Measurements from ENCODE around the gene RP2.

Gene RP2

DNA sequence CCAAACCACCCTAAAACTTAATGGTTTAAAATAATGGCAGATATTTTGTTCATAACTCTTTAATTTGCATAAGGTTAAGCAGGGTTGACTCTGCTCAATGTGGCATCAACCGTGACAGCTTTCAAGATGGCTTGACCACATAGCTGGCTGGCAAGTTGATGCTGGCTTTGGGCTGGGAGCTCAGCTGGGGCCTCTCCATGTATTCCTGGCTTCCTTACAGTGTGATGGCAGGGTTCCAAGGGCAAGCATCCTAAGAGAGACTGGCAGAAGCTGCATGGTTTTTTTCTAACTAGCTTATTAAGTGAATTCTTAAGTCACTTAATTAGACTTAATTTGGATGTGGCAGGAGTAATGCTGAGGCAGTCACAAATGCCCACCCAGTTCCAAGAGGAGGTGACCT lies 4.5 kb downstream of the RP2 start:
- H3K4me3 ChIP-seq (replicated peaks in 1 of 2; ENCODE audit: low read depth in 2 of 2, low read length in 2 of 2) = no peak overlapping the region
- peak in 1 of 2 donors; percentile 70 for DNase-seq (ENCODE audit: low read depth in 2 of 2)
- TF ChIP-seq, protein P1, sequence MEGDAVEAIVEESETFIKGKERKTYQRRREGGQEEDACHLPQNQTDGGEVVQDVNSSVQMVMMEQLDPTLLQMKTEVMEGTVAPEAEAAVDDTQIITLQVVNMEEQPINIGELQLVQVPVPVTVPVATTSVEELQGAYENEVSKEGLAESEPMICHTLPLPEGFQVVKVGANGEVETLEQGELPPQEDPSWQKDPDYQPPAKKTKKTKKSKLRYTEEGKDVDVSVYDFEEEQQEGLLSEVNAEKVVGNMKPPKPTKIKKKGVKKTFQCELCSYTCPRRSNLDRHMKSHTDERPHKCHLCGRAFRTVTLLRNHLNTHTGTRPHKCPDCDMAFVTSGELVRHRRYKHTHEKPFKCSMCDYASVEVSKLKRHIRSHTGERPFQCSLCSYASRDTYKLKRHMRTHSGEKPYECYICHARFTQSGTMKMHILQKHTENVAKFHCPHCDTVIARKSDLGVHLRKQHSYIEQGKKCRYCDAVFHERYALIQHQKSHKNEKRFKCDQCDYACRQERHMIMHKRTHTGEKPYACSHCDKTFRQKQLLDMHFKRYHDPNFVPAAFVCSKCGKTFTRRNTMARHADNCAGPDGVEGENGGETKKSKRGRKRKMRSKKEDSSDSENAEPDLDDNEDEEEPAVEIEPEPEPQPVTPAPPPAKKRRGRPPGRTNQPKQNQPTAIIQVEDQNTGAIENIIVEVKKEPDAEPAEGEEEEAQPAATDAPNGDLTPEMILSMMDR (IDR thresholded peaks at IDR 0.05; ENCODE audit: low read depth, low read length) = no peak

DNA sequence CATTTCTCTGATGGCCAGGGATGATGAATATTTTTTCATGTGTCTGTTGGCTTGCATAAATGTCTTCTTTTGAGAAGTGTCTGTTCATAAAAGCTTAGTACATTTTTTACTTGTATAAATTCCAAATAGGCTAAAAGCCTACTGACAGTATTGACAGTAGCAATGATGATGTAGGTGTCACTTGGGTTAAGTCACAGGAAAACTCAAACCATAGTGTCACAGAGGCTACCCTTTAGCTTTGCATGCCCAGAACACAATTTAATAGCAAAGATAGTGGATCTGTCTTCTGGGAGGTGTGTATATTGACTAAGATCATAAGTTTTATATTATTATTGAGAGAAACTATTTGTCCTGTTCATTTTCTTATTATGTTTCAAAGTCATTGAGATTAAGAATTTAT lies 8.1 kb downstream of the RP2 start:
- TF ChIP-seq, protein P1 (IDR thresholded peaks at IDR 0.05; ENCODE audit: low read depth, low read length) = no peak
- no peak overlapping the region for H3K4me3 ChIP-seq (replicated peaks in 1 of 2; ENCODE audit: low read depth in 2 of 2, low read length in 2 of 2)
- no peak for DNase-seq (ENCODE audit: low read depth in 2 of 2)

DNA sequence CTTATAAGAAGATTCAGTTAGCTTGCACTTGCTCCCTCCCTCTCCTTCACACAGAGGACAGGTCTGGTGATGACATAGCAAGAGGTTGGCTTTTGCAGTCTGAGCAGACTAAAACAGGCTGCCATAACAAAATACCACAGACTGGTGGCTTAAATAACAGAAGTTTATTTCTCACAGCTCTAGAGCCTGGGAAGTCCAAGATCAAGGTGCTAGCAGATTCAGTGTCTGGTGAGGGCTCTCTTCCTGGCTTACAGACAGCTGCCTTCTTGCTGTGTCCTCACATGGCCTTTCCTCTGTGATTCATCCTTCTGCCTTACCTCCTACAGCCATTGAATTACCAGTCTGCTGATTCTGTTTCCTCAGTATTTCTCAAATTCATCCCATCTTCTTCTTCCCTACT lies 13.1 kb downstream of the RP2 start:
- DNase-seq (ENCODE audit: low read depth in 2 of 2) = peak in 1 of 2 donors; percentile 60
- no peak overlapping the region for H3K4me3 ChIP-seq (replicated peaks in 1 of 2; ENCODE audit: low read depth in 2 of 2, low read length in 2 of 2)
- TF ChIP-seq, protein P1 (IDR thresholded peaks at IDR 0.05; ENCODE audit: low read depth, low read length) = no peak

DNA sequence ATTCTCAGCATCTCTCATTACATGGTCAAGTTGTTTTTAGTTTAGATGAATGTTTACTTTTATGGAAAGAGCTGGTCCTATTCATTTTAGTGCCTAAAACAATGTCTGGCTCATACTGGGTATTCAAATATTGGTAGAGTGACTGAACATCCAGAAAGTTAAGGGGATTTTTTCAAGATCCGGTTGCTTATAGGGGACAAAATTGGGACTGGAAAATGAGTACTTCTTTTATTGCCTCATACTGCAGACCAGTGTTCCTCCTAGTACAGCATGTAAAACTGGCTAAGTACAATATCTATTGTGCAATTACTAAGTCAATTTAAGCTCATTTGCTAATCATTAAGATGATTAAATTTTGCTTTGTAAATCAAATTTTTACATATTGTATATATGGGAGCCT lies 13.9 kb downstream of the RP2 start:
- H3K4me3 ChIP-seq (replicated peaks in 1 of 2; ENCODE audit: low read depth in 2 of 2, low read length in 2 of 2) = no peak overlapping the region

DNA sequence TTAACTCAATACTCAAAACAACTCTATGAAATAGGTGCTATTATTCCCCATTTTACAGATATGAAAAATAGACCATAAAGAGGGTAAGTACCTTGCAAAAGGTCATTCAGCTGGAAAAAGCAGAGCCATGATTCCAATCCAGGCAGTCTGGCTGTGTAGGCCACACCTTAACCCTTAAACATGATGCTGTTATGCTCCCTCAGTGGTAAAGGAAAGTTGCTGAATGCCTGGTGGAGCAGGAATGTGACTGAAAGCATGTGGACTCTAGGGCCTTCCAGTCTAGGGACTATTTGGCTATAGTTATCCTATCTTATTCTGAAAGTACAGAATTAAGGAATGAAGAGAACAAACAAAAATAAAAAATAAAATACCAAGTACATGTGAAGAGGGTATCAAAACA lies 19.6 kb downstream of the RP2 start:
- no peak for DNase-seq (ENCODE audit: low read depth in 2 of 2)
- TF ChIP-seq, protein P1 (IDR thresholded peaks at IDR 0.05; ENCODE audit: low read depth, low read length) = no peak
- no peak overlapping the region for H3K4me3 ChIP-seq (replicated peaks in 1 of 2; ENCODE audit: low read depth in 2 of 2, low read length in 2 of 2)

More for the DNA sequence above, 13.9 kb downstream of the RP2 start:
- DNase-seq (ENCODE audit: low read depth in 2 of 2) = no peak
- TF ChIP-seq, protein P1 (IDR thresholded peaks at IDR 0.05; ENCODE audit: low read depth, low read length) = no peak

DNA sequence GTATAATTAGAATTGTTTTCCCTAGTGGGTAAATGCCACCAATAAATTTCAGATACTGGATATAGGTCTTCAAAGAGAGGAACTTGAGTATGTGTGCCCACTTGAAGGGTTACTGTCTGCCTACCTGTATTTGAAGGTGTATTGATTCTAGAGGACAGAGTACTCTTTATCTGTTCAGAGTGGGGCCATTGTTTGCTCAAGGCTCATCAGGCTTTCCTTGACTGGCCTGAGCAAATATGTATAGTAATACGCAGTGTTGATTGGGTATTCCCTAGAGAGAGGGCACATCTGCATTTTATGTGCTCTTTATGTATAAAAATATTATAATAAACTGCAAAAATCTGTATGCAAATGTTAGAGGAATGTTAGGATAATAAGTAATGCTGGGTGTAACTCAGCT lies 23.7 kb downstream of the RP2 start:
- no peak overlapping the region for H3K4me3 ChIP-seq (replicated peaks in 1 of 2; ENCODE audit: low read depth in 2 of 2, low read length in 2 of 2)
- no peak for DNase-seq (ENCODE audit: low read depth in 2 of 2)
- TF ChIP-seq, protein P1 (IDR thresholded peaks at IDR 0.05; ENCODE audit: low read depth, low read length) = no peak

DNA sequence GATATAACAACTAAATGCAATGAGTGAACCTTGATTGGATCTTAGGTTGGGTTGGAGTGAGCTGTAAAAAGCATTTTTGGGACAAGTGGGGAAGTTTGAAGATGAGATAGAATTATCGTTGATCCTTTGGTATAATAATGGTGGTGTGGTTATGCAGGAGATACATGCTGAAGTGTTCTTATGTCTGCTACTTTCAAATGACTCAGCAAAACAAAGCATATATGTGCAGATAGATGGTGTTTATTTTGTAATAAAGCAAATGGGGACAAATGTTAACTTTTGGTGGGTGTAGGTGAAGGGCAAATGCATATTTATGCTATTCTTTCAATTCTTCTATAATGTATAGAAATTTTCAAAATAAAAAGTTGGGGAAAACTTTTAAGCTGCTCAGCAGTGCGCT lies 26.2 kb downstream of the RP2 start:
- TF ChIP-seq, protein P1 (IDR thresholded peaks at IDR 0.05; ENCODE audit: low read depth, low read length) = no peak
- no peak for DNase-seq (ENCODE audit: low read depth in 2 of 2)
- no peak overlapping the region for H3K4me3 ChIP-seq (replicated peaks in 1 of 2; ENCODE audit: low read depth in 2 of 2, low read length in 2 of 2)
